Right lung (tissue), 5 donors: ENCODE results near the gene MRAP2. TPM values are rescaled to one million over a fixed set of nuclear protein-coding genes. Genes with fewer than 3 reads are reported as not detected.
"Not testable (repeated sequence)": the region's sequence is repeated elsewhere in the genome, so short reads cannot be mapped to it uniquely, and the experiment has no call there.

Experiments
- DNase-seq, 2 donors: peaks; one replicate each; pipeline ENCODE4 v3.0.0-alpha.2; 2013
- polyA plus RNA-seq, 5 donors: library from polyadenylated mRNA; unstranded; fragments of 120-200 nt; gene quantifications; one replicate each; pipeline versions ENCODE4 v1.2.1 to v1.2.3, GENCODE V29; 2013; ENCODE audit warnings: inconsistent platforms in 1 of 5, low replicate concordance in 1 of 5; ENCODE audit not compliant: insufficient read length in 5 of 5, insufficient read depth in 1 of 5

The MRAP2 gene
- polyA plus RNA-seq, 5 donors, result 4.8 to 8.4 (median 6.2) TPM

GRCh38 chr6:84027340-84028181, 6.0 kb upstream of the MRAP2 start:
- DNase-seq, result peak in 1 of 2 donors; percentile 6

- DNase-seq, result no peak
Observed at GRCh38 chr6:84028350-84028749, 5.2 kb upstream of the MRAP2 start.

GRCh38 chr6:84032000-84032399, 1.6 kb upstream of the MRAP2 start:
- DNase-seq, result not testable (repeated sequence)

- DNase-seq, result no peak
Observed at GRCh38 chr6:84035484-84035883, 1.9 kb downstream of the MRAP2 start.

GRCh38 chr6:84037425-84038089, 4.0 kb downstream of the MRAP2 start:
- DNase-seq, result no peak

GRCh38 chr6:84042603-84043002, 9.0 kb downstream of the MRAP2 start:
- no peak for DNase-seq

GRCh38 chr6:84043555-84043954, 10.0 kb downstream of the MRAP2 start:
- no peak for DNase-seq

GRCh38 chr6:84046755-84047154, 13.2 kb downstream of the MRAP2 start:
- no peak for DNase-seq

GRCh38 chr6:84048588-84048987, 15.0 kb downstream of the MRAP2 start:
- DNase-seq, result no peak

- DNase-seq, result no peak
Observed at GRCh38 chr6:84050408-84050807, 16.8 kb downstream of the MRAP2 start.

GRCh38 chr6:84052204-84052882, 18.8 kb downstream of the MRAP2 start:
- peak; percentile 73 to 77 for DNase-seq

- DNase-seq, result no peak
Observed at GRCh38 chr6:84052883-84053241, 19.3 kb downstream of the MRAP2 start.

- no peak for DNase-seq
Observed at GRCh38 chr6:84055647-84056046, 22.1 kb downstream of the MRAP2 start.

GRCh38 chr6:84057908-84058307, 24.3 kb downstream of the MRAP2 start:
- no peak for DNase-seq

GRCh38 chr6:84059082-84059481, 25.5 kb downstream of the MRAP2 start:
- DNase-seq, result no peak

GRCh38 chr6:84061174-84061573, 27.6 kb downstream of the MRAP2 start:
- no peak for DNase-seq

GRCh38 chr6:84061613-84062398, 28.2 kb downstream of the MRAP2 start:
- no peak for DNase-seq

GRCh38 chr6:84062519-84063154, 29.1 kb downstream of the MRAP2 start:
- no peak for DNase-seq

- DNase-seq, result no peak
Observed at GRCh38 chr6:84065693-84066290, 32.2 kb downstream of the MRAP2 start.

GRCh38 chr6:84066536-84066935, 33.0 kb downstream of the MRAP2 start:
- no peak for DNase-seq

GRCh38 chr6:84068873-84069272, 35.3 kb downstream of the MRAP2 start:
- not testable (repeated sequence) for DNase-seq
